GM18907 (cell line): ENCODE data around the gene CECR2.

Experiments used
- ATAC-seq: cut with Tn5 transposase; IDR thresholded peaks from one replicate; pipeline ENCODE4 v1.9.1; 2021; ENCODE audit warnings: mild to moderate bottlenecking, moderate library complexity; ENCODE audit not compliant: unreplicated experiment

The CECR2 gene

DNA sequence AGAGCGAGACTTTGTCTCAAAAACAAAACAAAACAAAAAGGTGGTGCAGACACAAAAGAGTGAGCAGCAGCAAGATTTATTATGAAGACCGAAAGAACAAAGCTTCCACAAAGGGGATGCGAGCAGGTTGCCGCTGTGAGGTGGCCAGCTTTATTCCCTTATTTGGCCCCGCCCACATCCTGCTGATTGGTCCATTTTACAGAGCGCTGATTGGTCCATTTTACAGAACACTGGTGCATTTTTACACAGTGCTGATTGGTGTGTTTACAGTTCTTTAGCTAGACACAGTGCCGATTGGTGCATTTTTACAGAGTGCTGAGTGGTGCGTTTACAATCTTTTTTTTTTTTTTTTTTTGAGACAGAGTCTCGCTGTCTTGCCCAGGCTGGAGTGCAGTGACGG lies 77.4 kb downstream of the CECR2 start:
- no peak for ATAC-seq

DNA sequence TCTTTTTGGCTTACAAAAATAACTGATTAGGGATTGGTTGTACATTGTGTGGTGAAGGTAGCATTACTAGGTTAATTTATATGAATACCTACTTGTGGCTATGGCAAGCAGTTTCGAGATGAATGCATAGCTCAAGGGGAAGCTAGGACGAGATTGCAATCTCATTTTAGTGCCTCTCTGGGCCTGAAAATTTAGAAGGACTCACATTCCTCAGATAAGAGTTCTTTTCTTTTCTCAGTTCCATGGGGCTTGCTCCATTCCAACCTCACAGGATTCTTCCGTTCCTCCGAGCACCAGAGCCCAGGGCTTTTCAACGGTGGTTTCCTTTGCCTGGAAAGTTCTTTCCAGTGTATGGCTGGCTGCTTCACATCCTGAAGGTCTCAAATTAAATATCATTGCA lies 82.1 kb downstream of the CECR2 start:
- ATAC-seq: no peak

DNA sequence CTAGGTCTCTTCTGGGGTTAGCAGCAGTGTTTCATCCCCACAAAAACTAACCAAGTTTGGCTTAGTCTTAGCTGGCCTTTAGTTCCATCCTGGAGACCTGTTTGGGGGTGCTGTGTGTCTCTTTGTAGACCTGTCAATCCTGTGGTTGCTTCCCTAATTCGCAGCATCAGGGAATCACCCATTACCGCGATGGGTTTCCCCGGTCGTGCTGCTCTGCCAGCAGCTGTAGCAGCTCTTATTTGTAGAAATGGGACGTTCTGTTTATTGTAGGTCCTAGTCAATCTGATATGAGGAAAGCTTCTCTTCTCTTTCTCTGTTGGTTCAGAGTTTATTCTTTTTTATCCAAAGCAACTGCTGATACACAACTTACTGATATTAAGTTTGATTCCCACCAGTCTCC lies 91.6 kb downstream of the CECR2 start:
- ATAC-seq: no peak

DNA sequence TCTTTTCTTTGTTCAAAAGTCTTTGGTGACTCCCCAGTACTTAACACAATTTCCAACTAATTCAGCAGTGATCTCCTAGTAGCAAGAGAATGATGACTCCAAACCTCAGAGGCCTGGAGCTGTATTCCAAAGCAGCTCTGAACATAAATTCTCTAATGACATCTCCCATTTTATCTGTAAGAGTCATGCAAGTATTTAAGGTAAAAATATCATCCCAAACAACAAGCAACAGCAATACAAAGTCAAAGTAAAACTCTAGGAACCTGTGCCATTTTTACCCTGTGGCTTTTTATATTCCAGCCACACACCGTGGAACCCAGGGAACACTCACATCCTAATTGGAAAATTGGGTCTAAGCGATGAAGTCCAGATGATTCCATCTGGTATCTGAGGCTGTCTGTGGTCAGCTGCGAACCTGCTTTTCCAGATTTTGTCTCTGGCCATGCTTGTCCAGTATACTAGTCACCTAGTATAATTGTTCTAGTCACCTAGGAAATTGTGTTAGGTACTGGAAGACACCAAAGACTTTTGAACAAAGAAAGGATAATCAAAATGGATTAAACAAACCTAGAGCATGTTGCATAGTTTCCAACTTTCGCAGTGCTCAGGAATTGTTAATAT lies 101.7 kb downstream of the CECR2 start:
- no peak for ATAC-seq

DNA sequence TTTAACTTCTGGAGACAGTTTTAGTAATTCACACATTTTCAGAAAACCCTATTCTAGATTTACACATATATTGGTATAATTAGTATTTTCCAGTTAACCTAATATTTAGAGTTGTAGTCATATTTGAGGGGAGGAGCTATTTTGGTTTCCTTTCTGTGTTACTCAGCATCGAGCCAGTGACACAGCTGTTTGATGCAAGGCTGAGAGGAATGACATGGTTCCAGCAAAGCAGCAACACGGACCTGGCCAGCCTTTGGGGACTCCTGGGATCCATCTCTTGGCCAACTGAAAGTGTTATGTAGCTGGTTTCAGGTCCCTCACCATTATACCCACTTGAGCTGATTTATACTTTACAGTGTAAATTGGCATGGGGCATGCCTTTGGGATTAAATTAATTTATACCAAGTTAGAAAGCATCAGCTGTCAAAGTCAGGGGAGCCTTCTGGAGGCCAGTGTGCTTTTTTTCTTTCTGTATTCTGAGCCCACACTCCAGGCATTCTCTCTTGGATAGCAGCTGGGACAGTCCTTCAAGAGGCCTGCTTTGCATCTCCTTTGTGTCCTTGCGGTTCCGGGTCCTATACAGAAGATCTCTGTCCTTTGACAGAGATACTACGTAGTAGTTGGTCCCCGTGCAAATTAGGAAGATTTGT lies 102.8 kb downstream of the CECR2 start:
- ATAC-seq: no peak

DNA sequence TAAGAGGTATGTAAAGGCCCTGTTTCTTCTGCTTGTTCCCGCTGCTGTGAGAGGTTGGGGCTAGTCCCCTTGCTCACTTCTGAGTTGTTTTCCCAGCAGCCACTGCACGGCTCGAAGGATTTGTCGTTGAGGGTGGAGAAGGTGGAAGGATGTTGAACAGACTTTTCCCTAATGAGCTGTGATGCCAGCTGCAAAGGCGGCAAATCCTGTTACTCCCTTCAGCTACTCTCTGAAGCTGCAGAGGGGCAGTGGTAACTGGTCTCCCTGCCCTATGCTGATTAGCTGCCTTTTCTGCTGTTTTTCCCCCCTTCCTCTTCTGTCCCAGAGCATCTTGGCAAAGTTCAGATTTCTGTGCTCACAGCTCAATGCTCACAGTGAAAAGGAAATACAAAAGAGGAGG lies 103.7 kb downstream of the CECR2 start:
- no peak for ATAC-seq

DNA sequence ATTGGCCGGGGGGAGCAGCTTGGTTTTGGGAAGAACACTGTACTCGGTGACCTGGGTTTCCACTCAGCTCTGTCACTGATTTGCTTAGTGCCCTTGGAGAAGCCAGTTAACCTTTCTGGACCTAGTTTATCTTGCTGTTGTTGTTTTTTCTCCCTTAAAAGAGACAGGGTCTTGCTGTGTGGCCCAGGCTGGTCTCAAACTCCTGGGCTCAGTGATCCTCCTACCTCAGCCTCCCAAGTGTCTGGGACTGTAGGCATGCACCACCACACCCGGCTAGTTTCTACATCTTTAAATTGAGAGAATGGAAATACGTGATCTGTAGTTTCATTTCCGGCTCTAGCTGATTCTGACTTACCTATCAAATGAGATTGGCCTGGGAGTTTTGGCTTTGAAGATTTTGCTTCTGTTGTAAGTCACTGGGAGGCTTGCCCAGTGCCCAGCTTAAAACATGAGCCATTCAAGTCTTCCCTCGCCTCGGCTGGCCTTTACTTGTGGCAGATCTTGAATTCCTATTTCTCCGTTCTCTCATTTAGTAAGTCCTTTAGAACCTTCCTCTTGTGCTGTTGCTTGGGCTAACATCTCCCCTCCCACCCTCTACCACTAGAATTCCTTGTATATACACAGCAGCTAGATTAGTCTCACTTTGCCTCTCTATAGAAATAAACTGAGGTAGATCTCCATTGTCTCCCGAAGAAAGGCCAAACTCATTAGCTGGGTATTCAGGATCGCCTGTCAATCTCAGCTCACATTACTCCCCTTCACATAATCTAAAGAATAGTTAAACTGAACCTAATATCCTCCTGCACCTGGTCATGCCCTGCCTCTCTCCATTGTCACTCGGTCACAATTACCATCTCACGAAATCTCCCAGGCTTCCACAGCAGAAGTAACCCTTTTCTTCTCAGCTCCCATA lies 106.3 kb downstream of the CECR2 start:
- ATAC-seq: no peak

DNA sequence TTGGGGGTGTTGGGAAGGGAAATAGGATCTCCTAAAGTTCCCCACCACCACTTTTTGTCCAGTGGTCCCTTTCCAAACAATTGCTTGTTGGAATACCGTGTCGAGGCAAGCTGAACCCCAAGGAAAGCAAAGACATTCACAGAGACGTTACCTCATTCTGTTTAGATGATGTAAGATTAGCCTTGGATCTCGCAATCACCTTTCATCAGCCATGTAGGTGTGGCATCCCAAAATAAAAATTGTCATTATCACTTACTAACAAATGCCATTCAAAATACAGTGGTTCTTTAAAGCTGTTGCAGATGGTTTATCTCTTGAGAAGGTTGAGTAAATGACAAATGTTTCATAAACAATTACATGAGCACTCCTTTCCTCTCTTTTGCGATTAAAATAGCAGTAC lies 107.6 kb downstream of the CECR2 start:
- ATAC-seq: no peak

DNA sequence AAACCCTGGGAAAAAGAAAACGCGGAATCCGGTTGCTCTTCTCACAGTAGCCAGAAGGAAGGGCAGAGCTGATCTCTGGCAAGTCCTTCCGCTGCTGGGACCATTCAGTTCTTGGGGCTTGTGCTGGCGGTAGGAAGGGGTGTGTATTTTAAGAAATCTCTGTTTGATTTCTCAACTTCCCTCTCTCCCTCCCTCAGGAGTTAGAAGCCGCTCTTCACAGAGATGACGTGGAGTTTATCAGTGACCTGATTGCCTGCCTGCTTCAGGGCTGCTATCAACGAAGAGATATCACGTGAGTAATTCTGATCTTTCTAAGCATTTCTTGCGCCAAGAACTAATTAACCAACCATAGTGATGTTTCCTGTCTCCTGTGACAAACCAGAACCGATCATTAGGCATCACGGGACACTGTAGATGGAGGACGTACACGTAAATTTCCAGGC lies 108.2 kb downstream of the CECR2 start:
- no peak for ATAC-seq

DNA sequence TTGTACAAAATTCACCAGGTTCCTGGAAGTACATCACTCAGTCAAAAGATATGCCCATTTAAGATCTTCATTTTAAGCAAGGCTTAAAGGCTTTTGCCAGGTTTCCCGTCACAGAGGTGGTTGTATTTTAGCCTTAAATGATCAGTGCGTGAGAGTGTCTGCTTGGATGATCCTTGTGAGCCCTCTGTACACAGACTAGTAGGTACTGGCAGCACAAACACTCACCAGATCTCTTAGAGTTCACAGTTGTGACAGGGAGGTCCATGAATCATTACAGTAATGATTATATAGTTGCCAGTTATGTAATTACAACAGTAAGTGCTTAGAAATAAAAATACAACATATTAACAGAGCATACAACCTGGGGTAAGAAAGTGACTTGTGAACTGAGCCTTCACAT lies 109.9 kb downstream of the CECR2 start:
- ATAC-seq: no peak

DNA sequence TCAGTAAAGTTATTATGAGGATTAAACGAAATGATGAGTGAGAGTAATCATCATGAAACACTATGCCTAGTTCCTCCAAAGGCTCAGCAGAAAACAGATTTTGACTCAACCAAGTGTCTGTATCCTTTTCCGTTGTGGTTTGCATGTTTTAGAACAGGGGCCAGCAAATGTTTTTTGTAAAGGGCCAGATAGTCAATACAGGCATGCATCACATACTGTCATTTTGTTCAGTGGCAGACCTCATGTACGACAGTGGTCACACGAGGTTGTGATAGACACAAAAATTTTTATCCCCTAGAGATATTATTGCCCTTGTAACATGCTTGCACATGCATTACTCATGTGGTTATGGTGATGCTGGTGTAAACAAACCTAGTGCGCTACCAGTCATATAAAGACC lies 112.2 kb downstream of the CECR2 start:
- ATAC-seq: no peak

DNA sequence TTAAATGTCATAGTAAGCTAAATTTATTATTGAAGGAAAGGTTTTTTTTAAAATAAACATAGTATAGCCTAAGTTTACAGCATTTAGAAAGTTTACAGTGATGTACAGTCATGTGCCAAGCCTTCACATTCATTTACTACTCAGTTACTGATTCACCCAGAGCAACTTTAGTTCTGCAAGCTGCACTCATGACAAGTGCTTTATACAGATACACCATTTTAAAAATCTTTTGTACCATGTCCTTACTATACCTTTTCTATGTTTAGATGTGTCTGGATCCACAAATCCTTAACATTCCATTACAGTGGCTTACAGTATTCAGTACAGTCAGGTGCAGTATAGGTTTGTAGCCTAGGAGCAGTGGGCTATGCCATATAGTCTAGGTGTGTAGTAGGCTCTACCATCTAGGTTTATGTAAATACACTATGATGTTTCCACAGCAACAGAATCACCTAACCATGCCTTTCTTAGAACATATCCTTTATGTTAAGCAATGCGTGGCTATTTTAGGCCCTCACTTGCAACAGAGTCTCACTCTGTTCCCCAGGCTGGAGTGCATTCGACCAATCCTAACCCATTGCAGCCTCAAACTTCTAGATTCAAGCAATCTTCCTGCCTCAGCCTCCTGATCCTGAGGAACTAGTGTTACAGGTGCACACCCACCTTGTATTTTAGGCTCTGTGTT lies 114.6 kb downstream of the CECR2 start:
- ATAC-seq: no peak

DNA sequence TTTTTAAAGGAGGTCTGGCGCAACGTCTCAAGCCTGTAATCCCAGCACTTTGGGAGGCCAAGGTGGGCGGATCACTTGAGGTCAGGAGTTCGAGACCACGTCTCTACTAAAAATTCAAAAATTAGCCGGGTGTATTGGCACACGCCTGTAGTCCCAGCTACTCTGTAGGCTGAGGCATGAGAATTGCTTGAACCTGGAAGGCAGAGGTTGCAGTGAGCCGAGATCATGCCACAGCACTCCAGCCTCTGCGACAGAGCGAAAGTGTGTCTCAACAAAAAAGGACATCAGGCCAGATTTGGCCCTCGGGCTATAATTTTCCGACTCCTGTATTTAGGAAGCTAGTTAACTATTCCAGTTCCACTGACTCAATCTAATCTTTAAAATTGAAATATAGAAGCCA lies 115.3 kb downstream of the CECR2 start:
- ATAC-seq: no peak

DNA sequence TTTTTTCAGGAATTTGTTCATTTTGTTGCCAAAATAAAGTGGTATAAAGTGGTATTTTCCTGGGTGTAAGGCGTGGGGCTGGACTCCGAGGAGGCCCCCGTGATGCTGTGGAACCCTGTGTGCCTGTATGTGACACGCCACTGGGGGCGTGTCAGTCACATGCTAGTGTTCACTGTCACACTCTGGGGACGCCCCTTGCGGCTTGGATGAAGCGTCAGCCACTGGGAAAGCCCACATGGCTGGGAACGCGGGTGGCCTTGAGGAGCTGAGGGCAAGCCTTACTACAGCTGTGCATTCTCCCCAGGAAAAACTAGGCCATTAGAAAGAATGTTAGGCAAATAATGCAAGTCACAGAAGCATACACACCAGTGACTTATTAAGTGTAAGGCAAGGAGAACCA lies 117.1 kb downstream of the CECR2 start:
- no peak for ATAC-seq

DNA sequence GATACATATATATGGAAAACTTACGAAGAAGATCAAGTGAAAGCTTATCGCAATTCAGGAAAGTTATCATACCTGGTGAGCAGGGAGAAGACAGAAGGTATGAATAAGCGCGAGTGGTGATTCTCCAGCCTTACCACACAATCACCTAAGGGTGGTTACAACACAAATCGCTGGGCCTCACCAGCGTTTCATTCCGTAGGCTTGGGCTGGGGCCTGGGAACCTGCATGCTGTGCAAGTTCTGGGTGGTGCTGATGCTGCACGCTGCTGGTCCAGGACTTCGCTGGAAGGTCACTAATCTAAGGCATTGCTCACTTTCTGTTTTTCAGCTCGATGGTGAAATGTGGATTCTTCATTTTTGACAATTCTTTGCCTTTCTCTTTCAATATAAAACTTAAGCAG lies 117.5 kb downstream of the CECR2 start:
- no peak for ATAC-seq

DNA sequence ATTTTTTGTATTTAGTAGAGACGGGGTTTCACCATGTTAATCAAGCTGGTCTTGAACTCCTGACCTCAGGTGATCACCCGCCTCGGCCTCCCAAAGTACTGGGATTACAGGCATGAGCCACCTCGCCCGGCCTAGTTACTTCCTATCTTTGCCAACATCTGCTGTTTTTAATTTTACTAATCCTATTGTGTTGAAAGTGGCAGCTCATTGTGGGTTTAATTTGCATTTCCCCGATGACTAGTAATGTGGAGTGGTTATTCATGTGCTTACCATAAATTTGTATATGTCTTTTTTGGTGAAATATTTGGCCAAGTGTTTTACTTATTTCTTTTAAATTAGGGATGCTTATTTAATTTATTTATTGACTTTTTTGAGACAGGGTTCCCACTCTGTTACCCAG lies 119.8 kb downstream of the CECR2 start:
- ATAC-seq: no peak

DNA sequence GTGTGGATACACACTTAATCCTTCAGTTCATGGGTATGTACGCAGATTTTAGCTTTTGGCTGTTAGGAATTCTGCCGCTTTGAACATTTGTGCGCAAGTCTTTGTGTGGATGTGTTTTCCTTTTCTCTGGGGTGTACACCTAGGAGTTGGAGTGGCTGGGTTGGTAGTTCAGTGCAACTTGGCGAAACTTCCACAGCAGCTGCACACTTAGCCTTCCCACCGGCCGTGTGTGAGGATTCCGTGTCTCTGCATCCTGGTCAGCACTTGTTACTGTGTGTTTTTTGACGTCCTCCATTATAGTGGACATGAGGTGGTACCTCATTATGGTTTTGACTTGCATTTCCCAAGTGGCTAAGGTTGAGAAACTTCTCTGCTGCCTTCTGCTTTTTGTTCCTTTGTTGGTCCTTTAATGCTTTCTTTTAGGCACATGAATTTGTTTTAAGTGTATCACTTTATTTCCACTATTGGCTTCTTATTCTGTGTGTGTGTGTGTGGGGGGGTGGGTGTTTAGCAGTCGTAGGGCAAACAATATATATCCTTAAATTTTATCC lies 121.9 kb downstream of the CECR2 start:
- no peak for ATAC-seq

DNA sequence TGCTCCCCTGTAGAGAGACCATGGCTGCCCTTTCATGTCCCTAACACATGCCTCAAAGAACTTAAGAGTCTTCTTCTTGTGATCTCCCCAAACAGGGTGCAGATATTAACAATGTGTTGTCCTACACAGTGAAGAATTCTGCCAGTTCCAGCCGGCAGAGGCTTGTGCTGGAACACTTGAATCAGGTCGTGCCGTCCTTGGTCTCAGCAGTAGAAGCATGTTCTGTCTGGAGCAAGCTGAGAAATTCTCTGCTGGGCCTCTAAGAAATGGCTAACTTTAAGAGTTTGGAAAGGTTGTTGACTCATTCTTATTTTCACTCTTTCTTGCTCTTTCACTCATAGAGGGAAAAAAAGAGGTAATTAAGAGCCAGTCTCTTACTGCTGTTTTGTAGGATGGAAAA lies 123.0 kb downstream of the CECR2 start:
- no peak for ATAC-seq

DNA sequence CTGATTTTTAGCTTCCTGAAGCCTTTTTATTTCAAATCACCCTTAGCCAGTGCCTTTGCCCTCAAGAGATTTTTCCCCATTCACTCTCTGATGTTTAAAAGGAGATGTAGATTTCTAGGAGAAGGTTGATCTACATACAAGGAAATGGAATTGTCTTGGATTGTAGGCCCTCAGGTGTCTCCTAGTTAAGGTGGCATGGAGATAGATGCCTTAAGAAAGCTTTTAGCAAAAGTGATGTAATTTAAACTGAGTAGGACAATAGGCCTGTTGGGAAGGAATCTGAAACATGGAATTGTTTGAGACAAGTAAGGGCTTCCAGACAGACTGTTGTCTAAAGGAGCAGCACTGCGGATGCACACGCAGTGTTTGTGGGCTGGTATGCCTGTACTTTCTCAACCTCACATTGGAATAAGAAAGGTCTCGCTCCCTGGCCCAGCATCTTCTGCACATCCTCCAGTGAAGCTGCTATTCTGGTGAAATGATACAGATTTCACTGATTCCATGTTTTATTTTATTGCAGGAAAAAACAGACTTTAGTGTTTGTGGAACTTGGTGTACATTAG lies 124.2 kb downstream of the CECR2 start:
- ATAC-seq: no peak

DNA sequence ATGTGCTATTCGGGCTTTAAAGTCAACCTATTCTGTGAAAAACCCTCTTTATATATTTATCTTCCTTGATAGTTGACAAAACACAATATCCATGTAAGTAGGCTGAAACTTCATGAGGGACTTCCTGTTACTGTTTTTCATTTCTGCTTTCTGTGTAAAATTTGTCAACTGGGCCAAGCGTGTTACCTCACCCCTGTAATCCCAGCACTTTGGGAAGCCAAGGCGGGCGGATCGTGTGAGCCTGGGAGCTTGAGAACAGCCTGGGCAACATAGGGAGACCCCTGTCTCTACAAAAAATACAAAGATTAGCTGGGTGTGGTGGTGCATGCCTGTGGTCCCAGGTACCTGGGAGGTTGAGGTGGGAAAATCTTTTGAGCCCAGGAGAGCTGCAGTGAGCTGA lies 127.6 kb downstream of the CECR2 start:
- ATAC-seq: no peak
